ENCODE data around the gene ZSWIM5.
"Not testable (repeated sequence)": the region's sequence is repeated elsewhere in the genome, so short reads cannot be mapped to it uniquely, and the experiment has no call there.

Gene ZSWIM5

GRCh38 chr1:45243476-45244343 lies 37.3 kb upstream of the ZSWIM5 start:
- Histone ChIP-seq H3K27ac (ENCODE audit: insufficient read depth in 1 of 2, low read depth in 1 of 2, low read length in 2 of 2, poor library complexity in 1 of 2, severe bottlenecking in 2 of 2) (no peak overlapping the region), H3K36me3 (ENCODE audit: control insufficient read depth in 4 of 4, insufficient read depth in 4 of 4, low read length in 3 of 4) (no peaks in the 10 kb centered on the region), H3K27me3 (replicated peaks in 2 of 5; ENCODE audit: control insufficient read depth in 4 of 5, insufficient read depth in 5 of 5, low read length in 4 of 5) (no peaks in the 10 kb centered on the region), H3K4me1 (ENCODE audit: control extremely low read depth in 1 of 4, control insufficient read depth in 4 of 4, insufficient read depth in 4 of 4, low read length in 3 of 4) (no peaks in the 10 kb centered on the region), H3K4me3 (ENCODE audit: control insufficient read depth in 1 of 7, extremely low read depth in 1 of 7, insufficient read depth in 4 of 7, low read depth in 2 of 7, low read length in 6 of 7) (no peak overlapping the region), H3K9me3 (ENCODE audit: control extremely low read depth in 1 of 5, control insufficient read depth in 4 of 5, insufficient read depth in 2 of 5, low read depth in 1 of 5, low read length in 4 of 5) (peaks cover 0 to 8% (median 5%) of the 10 kb centered on the region in 5 experiments)
- ChIA-PET CTCF (no interaction called here), POLR2A (interaction anchor here (0.7 kb wide), 1 partner anchor 184 kb away, joined by 3 read pairs; no protein-coding TSS in a partner anchor)
- peak in 2 of 3 donors; percentile 1 to 14 for DNase-seq
- 100% methylated on average over 1 of the region's 3 CpGs for WGBS (ENCODE audit: insufficient coverage)

GRCh38 chr1:45238846-45239245 lies 32.4 kb upstream of the ZSWIM5 start:
- DNase-seq, result no peak
- no peaks in the 10 kb centered on the region for H3K36me3 ChIP-seq (ENCODE audit: control insufficient read depth in 4 of 4, insufficient read depth in 4 of 4, low read length in 3 of 4)
- no peaks in the 10 kb centered on the region for H3K27me3 ChIP-seq (replicated peaks in 2 of 5; ENCODE audit: control insufficient read depth in 4 of 5, insufficient read depth in 5 of 5, low read length in 4 of 5)
- ChIA-PET POLR2A (no interaction called here), CTCF (no interaction called here)
- H3K27ac ChIP-seq (ENCODE audit: insufficient read depth in 1 of 2, low read depth in 1 of 2, low read length in 2 of 2, poor library complexity in 1 of 2, severe bottlenecking in 2 of 2), result no peak overlapping the region
- WGBS (ENCODE audit: insufficient coverage), result no CpG with 5 or more reads among the region's 2 CpGs
- H3K9me3 ChIP-seq (ENCODE audit: control extremely low read depth in 1 of 5, control insufficient read depth in 4 of 5, insufficient read depth in 2 of 5, low read depth in 1 of 5, low read length in 4 of 5), result peaks cover 0 to 19% (median 8%) of the 10 kb centered on the region in 5 experiments
- H3K4me3 ChIP-seq (ENCODE audit: control insufficient read depth in 1 of 7, extremely low read depth in 1 of 7, insufficient read depth in 4 of 7, low read depth in 2 of 7, low read length in 6 of 7), result no peak overlapping the region
- no peaks in the 10 kb centered on the region for H3K4me1 ChIP-seq (ENCODE audit: control extremely low read depth in 1 of 4, control insufficient read depth in 4 of 4, insufficient read depth in 4 of 4, low read length in 3 of 4)

- ChIA-PET POLR2A (no interaction called here), CTCF (no interaction called here)
- Histone ChIP-seq H3K4me1 (ENCODE audit: control extremely low read depth in 1 of 4, control insufficient read depth in 4 of 4, insufficient read depth in 4 of 4, low read length in 3 of 4) (no peaks in the 10 kb centered on the region), H3K27ac (ENCODE audit: insufficient read depth in 1 of 2, low read depth in 1 of 2, low read length in 2 of 2, poor library complexity in 1 of 2, severe bottlenecking in 2 of 2) (no peak overlapping the region), H3K36me3 (ENCODE audit: control insufficient read depth in 4 of 4, insufficient read depth in 4 of 4, low read length in 3 of 4) (no peaks in the 10 kb centered on the region), H3K27me3 (replicated peaks in 2 of 5; ENCODE audit: control insufficient read depth in 4 of 5, insufficient read depth in 5 of 5, low read length in 4 of 5) (no peaks in the 10 kb centered on the region), H3K4me3 (ENCODE audit: control insufficient read depth in 1 of 7, extremely low read depth in 1 of 7, insufficient read depth in 4 of 7, low read depth in 2 of 7, low read length in 6 of 7) (no peak overlapping the region), H3K9me3 (ENCODE audit: control extremely low read depth in 1 of 5, control insufficient read depth in 4 of 5, insufficient read depth in 2 of 5, low read depth in 1 of 5, low read length in 4 of 5) (peaks cover 0 to 14% (median 7%) of the 10 kb centered on the region in 5 experiments)
- 86% methylated on average over 1 of the region's 1 CpG for WGBS (ENCODE audit: insufficient coverage)
- DNase-seq, result no peak
Observed at GRCh38 chr1:45236136-45236535, 29.7 kb upstream of the ZSWIM5 start.

GRCh38 chr1:45230537-45230936 lies 24.1 kb upstream of the ZSWIM5 start:
- H3K9me3 ChIP-seq (ENCODE audit: control extremely low read depth in 1 of 5, control insufficient read depth in 4 of 5, insufficient read depth in 2 of 5, low read depth in 1 of 5, low read length in 4 of 5), result peaks cover 0 to 5% (median 0%) of the 10 kb centered on the region in 5 experiments
- no peak overlapping the region for H3K27ac ChIP-seq (ENCODE audit: insufficient read depth in 1 of 2, low read depth in 1 of 2, low read length in 2 of 2, poor library complexity in 1 of 2, severe bottlenecking in 2 of 2)
- H3K4me1 ChIP-seq (ENCODE audit: control extremely low read depth in 1 of 4, control insufficient read depth in 4 of 4, insufficient read depth in 4 of 4, low read length in 3 of 4), result no peaks in the 10 kb centered on the region
- DNase-seq, result no peak
- H3K4me3 ChIP-seq (ENCODE audit: control insufficient read depth in 1 of 7, extremely low read depth in 1 of 7, insufficient read depth in 4 of 7, low read depth in 2 of 7, low read length in 6 of 7), result no peak overlapping the region
- CTCF ChIA-PET, result no interaction called here
- WGBS (ENCODE audit: insufficient coverage), result no CpG with 5 or more reads among the region's 1 CpG
- POLR2A ChIA-PET, result no interaction called here
- no peaks in the 10 kb centered on the region for H3K36me3 ChIP-seq (ENCODE audit: control insufficient read depth in 4 of 4, insufficient read depth in 4 of 4, low read length in 3 of 4)
- no peaks in the 10 kb centered on the region for H3K27me3 ChIP-seq (replicated peaks in 2 of 5; ENCODE audit: control insufficient read depth in 4 of 5, insufficient read depth in 5 of 5, low read length in 4 of 5)

GRCh38 chr1:45225598-45225997 lies 19.2 kb upstream of the ZSWIM5 start:
- no peak for DNase-seq
- Histone ChIP-seq H3K9me3 (ENCODE audit: control extremely low read depth in 1 of 5, control insufficient read depth in 4 of 5, insufficient read depth in 2 of 5, low read depth in 1 of 5, low read length in 4 of 5) (no peaks in the 10 kb centered on the region), H3K4me3 (ENCODE audit: control insufficient read depth in 1 of 7, extremely low read depth in 1 of 7, insufficient read depth in 4 of 7, low read depth in 2 of 7, low read length in 6 of 7) (no peak overlapping the region), H3K27me3 (replicated peaks in 2 of 5; ENCODE audit: control insufficient read depth in 4 of 5, insufficient read depth in 5 of 5, low read length in 4 of 5) (no peaks in the 10 kb centered on the region), H3K4me1 (ENCODE audit: control extremely low read depth in 1 of 4, control insufficient read depth in 4 of 4, insufficient read depth in 4 of 4, low read length in 3 of 4) (no peaks in the 10 kb centered on the region), H3K27ac (ENCODE audit: insufficient read depth in 1 of 2, low read depth in 1 of 2, low read length in 2 of 2, poor library complexity in 1 of 2, severe bottlenecking in 2 of 2) (no peak overlapping the region), H3K36me3 (ENCODE audit: control insufficient read depth in 4 of 4, insufficient read depth in 4 of 4, low read length in 3 of 4) (no peaks in the 10 kb centered on the region)
- 85% methylated on average over 4 of the region's 5 CpGs for WGBS (ENCODE audit: insufficient coverage)
- POLR2A ChIA-PET, result no interaction called here
- CTCF ChIA-PET, result no interaction called here

- CTCF ChIA-PET; DNase-seq; H3K36me3 ChIP-seq (ENCODE audit: control insufficient read depth in 4 of 4, insufficient read depth in 4 of 4, low read length in 3 of 4); H3K4me1 ChIP-seq (ENCODE audit: control extremely low read depth in 1 of 4, control insufficient read depth in 4 of 4, insufficient read depth in 4 of 4, low read length in 3 of 4); H3K9me3 ChIP-seq (ENCODE audit: control extremely low read depth in 1 of 5, control insufficient read depth in 4 of 5, insufficient read depth in 2 of 5, low read depth in 1 of 5, low read length in 4 of 5); POLR2A ChIA-PET; H3K4me3 ChIP-seq (ENCODE audit: control insufficient read depth in 1 of 7, extremely low read depth in 1 of 7, insufficient read depth in 4 of 7, low read depth in 2 of 7, low read length in 6 of 7); H3K27ac ChIP-seq (ENCODE audit: insufficient read depth in 1 of 2, low read depth in 1 of 2, low read length in 2 of 2, poor library complexity in 1 of 2, severe bottlenecking in 2 of 2); H3K27me3 ChIP-seq (replicated peaks in 2 of 5; ENCODE audit: control insufficient read depth in 4 of 5, insufficient read depth in 5 of 5, low read length in 4 of 5): not testable (repeated sequence)
- WGBS (ENCODE audit: insufficient coverage), result no CpG with 5 or more reads among the region's 9 CpGs
Observed at GRCh38 chr1:45223710-45224109, 17.3 kb upstream of the ZSWIM5 start.

GRCh38 chr1:45221716-45222115 lies 15.3 kb upstream of the ZSWIM5 start:
- 96% methylated on average over 4 of the region's 4 CpGs for WGBS (ENCODE audit: insufficient coverage)
- no peak overlapping the region for H3K4me3 ChIP-seq (ENCODE audit: control insufficient read depth in 1 of 7, extremely low read depth in 1 of 7, insufficient read depth in 4 of 7, low read depth in 2 of 7, low read length in 6 of 7)
- no peak overlapping the region for H3K27ac ChIP-seq (ENCODE audit: insufficient read depth in 1 of 2, low read depth in 1 of 2, low read length in 2 of 2, poor library complexity in 1 of 2, severe bottlenecking in 2 of 2)
- no peaks in the 10 kb centered on the region for H3K36me3 ChIP-seq (ENCODE audit: control insufficient read depth in 4 of 4, insufficient read depth in 4 of 4, low read length in 3 of 4)
- ChIA-PET CTCF (no interaction called here), POLR2A (no interaction called here)
- DNase-seq, result no peak
- no peaks in the 10 kb centered on the region for H3K9me3 ChIP-seq (ENCODE audit: control extremely low read depth in 1 of 5, control insufficient read depth in 4 of 5, insufficient read depth in 2 of 5, low read depth in 1 of 5, low read length in 4 of 5)
- H3K27me3 ChIP-seq (replicated peaks in 2 of 5; ENCODE audit: control insufficient read depth in 4 of 5, insufficient read depth in 5 of 5, low read length in 4 of 5), result no peaks in the 10 kb centered on the region
- no peaks in the 10 kb centered on the region for H3K4me1 ChIP-seq (ENCODE audit: control extremely low read depth in 1 of 4, control insufficient read depth in 4 of 4, insufficient read depth in 4 of 4, low read length in 3 of 4)

All from common myeloid progenitor, CD34-positive (primary cell).